HuH-7 (cell line): ENCODE results near the gene THBS2.
"Not testable (repeated sequence)": the region's sequence is repeated elsewhere in the genome, so short reads cannot be mapped to it uniquely, and the experiment has no call there.

Experiments
- DNase-seq: peaks from one replicate; pipeline ENCODE4 v3.0.0; 2011; ENCODE audit warnings: low spot score

The THBS2 gene

DNA sequence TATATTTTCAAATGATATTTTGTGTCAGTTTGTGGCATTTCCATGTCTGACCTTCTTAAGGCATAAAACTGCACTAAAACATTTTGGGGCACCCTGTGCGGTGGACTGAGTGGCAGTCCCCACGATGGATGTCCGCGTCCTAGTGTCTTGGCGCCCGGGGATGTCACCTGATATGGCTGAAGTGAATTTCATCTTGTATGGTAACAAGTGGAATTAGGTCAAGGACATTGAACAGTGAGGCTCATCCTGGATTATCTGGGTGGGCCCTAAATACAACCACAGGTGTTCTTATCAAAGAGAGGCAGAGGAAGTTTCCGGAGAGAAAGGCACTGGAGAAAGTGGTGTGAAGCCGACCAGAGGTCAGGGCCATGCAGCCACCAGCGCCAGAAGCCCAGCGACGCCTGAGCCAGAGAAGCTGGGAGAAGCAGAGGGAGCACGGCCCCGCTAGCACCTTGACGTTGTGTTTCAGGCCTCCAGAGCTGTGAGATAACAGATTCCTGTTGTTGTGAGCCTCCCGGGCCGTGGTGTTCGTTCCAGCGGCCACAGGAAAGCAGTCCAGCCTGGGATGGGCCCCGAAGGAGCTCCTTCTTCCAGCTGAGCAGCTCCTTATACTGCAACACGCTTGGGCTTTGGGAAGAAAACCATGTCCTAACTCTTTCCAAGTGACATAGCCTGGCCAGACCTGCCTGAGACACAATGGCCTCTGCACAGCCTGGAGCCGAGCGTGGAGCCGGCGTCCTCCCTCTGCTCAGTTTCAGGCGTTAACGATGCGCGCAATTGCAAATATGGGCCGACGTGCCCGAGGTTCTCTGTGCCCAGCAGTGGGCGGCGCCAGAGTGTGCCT is 22.5 kb downstream of the THBS2 start:
- DNase-seq, result no peak

DNA sequence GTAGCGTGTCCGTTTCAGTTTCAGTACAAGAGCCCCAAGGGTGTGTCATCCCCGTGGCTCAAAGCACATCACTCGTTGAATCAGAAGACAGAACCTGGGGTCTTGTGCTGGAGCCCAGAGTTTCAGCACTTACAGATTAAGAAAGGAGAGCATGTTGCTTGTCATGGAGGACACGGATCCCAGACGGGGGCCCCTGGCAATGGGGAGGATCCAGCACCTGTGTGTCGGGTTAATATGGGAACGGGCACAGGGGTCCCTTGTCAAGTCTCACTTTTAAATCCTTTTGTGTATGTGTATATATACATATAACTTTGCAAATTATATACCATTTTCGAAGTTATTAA is 23.4 kb downstream of the THBS2 start:
- no peak for DNase-seq

DNA sequence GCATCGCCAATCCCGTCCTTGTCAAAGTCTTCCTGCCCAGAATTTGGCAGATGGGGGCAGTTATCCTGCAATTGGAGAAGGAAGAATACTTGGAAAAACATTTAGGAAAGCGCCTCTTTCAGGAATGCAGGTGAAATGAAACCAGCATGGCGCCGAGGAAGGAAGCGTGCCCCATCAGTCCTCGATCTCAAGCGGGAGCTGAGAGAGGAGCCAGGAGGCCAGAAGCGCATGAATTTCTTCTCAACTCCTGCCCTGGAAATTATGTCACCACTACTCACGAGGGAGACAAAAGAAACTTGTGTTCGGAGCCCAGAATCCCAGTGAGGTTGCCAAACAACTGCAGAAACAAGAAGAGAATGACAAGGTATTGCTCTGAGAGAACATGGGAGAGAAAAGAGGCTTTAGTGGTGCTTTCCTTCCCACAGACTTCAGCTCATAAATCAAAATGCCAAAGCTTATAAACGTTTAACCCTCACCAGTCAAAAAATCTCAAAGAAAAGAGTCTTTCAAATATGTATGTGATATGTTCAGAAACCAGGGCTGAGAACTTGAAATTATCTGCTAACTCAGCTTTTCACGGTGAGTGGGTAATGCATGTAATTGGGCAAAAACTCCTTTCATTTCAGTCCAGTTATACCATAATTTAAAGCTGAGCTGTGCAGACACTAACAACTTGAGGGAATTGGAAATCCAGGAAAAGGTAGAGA is 23.9 kb downstream of the THBS2 start:
- no peak for DNase-seq

DNA sequence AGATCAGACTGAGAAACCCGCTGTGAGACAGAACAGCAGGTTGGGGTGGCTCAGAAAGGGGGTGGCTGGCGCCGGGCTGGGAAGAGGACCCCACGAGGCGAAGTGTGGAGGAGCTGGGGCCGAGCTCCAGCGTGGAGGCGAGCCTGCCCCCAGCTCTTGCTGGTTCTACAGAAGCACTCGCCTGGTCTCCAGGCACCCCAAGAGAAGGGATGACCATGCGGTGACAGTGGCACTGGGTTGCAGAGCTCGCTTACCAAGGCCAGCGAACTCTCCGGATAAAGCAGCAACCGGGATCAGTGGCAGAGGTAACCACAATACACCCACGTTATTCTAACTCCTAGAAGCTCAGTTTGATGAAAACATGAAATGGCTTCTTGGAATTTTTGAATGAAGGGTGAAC is 26.5 kb downstream of the THBS2 start:
- DNase-seq, result no peak

DNA sequence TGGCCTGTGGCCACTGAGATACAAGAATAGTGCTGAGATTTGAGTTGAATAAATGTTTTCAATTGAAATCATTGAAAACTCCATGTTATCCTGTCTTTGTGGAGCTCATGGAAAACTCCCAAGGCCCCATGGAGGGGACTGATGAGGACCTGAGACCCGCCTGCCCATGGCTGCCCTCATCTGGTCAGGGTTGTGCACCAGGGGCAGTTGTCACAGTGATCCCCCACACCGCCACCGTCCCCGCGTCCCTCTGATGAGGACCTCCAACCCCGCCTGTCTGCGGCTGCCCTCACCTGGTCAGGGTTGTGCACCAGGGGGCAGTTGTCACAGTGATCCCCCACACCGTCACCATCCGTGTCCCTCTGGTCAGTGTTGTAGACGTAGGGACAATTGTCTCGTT is 27.8 kb downstream of the THBS2 start:
- DNase-seq, result no peak

DNA sequence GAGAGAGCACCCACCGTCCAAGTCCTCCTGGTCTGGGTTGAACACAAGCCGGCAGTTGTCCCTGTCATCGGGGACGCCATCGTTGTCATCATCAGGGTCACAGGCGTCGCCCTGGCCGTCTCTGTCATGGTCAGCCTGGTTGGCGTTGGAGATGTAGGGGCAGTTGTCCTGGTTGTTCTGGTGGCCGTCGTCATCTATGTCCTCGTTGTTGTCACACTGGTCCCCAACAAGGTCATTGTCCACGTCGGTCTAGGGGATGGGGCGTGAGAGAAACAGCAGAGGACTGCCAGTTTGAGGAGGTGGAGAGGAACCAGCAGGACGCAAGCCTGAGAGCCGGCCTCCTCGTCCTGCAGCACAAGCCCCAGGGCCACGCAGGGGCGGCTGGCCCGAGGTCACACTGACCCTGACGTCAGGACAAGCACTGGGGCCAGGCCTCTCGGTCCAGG is 28.5 kb downstream of the THBS2 start:
- no peak for DNase-seq

DNA sequence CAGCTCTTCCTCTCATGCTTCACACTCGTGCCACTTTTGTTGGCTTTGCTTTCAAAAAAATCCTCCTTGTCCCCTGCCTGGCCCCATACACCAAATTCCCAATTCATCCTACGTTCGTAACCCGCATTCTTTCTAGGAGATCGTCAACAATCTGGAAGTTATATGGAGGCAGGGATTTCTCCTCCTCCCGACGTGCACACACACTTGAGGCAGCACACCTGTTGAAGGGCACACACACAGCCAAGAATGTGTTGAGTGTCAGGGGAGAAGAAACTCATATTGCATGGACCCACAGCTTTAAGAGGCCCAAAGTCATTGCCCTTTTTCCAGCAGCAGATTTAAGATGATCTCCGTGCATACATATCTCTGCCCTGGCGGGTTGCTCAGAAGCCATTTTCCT is 28.9 kb downstream of the THBS2 start:
- DNase-seq, result no peak

DNA sequence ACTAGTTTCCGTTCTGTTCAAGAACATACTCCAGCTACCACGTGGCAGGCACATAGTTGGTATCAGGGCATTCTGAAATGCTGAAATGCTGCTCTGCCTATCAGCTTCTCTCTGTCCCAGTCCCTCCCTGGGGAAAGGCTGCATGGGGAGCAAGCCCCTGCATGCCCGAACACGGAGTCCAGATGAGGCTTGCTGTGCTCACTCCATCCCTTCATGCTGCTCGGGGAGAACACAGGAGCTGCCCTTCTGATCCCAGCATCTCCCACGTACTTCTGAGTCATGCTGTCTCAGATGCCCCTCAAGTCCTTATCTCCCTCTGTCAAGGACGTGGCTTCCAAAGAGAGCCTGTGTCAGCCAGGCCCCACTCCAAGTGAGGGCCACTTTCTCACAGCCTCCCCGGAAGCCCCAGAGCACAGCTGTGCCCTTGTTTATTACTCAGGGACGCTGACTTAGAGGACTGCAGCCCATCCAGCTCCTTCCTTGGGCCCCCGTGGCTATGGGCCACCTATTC is 29.4 kb downstream of the THBS2 start:
- no peak for DNase-seq

DNA sequence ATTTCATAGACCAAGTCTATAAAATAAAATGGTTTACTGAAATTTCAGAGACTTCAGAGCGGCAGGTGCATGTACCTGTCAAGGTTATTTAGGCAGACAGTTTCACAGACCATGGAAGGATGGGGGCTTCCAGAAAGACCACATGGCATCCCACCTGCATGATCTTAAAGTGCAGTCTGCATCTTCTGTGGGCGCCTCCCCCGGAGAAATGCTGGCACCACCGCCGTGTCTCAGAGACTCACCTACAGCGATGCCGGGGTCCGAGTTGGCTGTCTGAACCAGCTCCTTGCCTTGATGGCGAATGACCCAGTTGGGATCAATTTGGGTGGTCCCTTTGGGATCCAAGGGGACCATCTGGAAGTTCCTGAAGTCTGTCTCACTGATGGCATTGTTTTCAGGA is 30.6 kb downstream of the THBS2 start:
- no peak for DNase-seq

DNA sequence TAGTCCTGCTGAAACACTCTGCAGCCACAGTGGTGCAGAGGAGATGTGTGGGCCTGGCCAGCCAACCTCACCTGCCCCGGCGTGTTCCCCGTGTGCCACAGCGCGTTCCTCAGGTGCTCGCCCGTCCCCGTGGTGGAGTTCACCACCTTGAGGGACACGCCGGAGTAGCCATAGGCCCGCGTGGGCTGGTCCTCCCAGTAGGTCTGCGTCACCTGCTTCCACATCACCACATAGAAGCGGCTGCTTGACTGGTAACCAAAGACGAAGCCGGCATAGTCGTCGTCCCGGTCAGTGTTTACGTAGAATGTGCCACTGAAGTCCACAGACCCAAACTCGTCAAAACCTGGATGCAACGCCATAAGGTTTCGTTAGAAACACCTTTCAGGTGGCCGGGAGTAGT is 31.5 kb downstream of the THBS2 start:
- no peak for DNase-seq

DNA sequence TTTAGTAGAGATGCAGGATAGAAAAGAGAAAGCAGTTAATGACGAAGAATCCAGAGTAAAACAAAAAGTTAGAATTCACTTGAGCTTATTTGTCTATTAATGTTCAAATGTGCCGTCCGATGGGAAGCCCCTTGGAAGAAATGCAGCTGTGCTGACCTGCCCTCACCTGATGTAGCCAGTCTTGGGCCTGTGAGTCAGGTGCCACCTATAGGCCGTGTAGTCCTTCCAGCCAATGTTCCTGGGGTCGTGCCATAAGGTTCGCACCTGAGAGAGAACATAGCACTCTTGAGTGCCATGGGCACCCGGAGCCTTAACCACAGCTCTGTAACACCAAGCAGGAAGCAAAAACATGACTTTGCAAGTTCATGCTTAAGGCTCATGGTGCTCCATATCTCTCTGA is 32.4 kb downstream of the THBS2 start:
- DNase-seq, result no peak

DNA sequence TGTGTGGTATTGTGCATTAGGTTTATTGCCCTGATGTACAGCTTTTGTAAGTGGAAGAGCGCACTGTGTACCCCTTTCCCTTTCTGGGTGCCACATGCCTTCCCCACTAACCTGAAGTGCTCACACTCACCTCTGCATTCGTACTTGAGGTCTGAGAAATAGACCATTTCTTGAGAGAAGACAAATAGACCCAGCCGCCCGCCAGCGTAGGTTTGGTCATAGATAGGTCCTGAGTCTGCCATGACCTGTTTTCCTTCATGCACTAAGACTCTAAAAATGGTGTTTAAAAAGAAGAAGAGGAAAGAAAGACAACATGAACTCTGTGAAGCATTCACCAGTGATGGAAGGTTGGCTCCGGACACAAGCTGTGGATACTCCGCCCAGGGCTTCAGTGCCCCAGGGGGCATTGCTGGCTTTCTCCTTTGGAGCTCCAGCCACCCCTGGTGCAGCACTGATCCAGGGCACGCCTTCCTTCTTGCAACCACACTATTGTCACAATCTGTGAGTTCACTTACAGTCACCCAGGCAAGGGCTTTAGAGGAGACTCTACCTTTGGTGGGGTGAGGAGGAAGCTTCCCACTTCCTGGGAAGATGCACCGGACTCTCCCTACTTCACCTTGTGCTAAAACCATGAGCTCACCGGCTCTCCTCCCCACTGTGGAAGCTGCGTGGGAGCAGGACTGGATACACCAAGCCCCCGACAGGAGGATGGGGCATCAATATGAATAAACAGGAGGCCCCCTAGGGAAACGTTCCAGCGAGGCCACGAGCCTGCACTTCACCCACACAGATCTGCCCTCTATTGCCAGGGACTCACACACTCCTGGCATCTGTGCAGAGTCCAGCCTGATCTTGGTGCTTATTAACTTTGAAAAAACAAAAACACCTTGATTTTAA is 33.3 kb downstream of the THBS2 start:
- no peak for DNase-seq

DNA sequence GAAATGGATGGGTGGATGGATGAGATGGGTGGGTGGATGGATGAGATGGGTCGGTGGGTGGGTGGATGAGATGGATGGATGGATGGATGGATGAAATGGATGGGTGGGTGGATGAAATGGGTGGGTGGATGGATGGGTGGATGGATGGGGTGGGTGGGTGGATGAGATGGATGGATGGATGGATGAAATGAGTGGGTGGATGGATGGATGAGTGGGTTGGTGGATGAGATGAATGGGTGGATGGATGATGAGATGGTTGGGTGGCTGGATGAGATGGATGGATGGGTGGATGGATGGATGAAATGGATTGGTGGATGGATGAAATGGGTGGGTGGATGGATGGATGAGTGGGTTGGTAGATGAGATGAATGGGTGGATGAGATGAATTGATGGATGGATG is 35.7 kb downstream of the THBS2 start:
- no peak for DNase-seq

DNA sequence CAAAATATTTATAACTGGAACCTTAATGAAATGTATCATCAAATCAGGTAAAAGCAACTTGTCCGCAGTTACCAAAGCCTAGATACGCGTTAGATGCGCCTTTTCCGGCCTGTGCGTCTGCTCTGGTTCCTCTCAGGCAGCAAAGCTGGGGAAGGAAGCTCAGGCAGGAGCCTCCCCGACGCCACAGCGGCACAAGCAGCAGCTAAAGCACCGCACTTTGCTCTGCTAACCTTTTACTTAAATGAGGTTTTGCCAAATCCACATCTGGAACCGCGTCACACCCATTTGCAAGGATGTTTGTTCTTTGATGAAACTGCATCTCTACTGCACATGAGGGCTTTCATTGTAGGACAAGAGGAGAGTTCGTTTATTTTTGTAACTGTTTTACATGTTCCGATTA is 36.8 kb downstream of the THBS2 start:
- no peak for DNase-seq

DNA sequence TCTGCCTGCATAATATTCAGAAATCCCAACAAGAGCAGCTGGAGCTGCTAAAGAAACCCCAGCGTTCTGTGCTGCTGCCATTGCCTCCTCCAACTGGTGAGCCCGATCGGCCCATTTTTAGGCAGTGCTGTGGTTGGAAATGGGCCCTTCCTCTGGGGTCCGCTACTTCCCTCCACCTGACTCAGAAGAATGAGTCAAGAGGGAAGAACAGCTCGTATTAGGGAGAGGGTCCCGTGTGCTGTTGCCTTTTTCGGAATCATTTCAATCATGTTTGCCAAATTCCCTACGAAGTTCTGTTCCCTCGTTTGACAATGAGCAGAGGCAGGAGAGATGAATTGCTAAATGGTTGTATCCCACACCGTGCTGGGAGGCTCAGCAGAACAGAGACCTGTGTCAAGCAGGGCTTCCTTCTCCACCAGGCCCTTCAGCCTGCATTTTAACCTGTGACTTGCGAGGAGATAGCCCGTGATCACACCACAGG is 38.4 kb downstream of the THBS2 start:
- DNase-seq, result no peak

DNA sequence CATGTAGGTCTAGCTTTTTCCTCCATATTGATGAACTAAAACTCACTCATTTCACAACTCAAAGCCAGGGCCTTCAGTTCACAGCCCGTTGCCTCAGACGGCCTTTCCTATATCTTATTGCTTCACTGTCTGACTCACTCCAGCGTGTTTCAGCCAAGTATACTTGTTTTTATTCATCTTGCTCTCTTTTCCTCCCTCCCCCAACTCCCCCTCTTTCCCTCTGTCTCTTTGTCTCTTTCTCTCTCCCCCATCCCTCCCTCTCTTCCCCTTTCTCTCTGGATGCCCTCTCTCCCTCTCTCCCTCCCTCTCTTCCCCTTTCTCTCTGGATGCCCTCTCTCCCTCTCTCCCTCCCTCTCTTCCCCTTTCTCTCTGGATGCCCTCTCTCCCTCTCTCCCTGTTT is 38.9 kb downstream of the THBS2 start:
- DNase-seq, result not testable (repeated sequence)

DNA sequence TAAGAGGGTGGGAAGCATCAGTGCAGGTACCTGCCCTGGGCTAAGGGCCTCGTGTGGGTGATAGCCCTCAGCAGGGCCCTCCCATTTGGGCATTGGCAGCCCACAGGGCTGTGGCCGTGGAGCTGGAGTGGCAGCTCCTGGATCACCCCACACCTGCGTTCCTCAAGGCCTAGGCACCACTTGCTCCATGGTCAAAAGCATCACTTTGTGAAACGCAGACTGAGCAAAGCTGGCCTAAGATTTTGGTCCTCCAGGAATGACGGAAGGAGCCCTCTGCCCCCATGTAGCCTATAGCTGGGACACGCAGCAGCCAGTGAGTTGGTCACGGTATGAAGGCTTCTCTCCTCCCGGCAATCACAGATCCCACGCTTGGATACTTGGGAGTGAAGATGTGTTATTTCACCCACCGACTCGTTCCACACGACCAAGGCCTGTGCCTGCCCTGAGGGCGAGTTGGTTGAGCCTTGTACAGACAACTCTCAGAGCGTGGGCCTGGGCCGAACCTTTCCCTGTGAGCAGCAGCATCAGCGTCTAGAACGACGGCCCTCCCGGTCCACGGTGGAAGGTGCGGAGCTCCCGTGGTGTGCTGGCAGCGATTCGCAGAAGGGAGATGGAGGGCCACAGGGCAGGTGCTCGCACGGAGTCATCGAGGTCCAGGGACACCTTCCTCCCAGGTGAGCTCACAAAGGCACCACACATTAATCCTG is 39.7 kb downstream of the THBS2 start:
- DNase-seq, result no peak

DNA sequence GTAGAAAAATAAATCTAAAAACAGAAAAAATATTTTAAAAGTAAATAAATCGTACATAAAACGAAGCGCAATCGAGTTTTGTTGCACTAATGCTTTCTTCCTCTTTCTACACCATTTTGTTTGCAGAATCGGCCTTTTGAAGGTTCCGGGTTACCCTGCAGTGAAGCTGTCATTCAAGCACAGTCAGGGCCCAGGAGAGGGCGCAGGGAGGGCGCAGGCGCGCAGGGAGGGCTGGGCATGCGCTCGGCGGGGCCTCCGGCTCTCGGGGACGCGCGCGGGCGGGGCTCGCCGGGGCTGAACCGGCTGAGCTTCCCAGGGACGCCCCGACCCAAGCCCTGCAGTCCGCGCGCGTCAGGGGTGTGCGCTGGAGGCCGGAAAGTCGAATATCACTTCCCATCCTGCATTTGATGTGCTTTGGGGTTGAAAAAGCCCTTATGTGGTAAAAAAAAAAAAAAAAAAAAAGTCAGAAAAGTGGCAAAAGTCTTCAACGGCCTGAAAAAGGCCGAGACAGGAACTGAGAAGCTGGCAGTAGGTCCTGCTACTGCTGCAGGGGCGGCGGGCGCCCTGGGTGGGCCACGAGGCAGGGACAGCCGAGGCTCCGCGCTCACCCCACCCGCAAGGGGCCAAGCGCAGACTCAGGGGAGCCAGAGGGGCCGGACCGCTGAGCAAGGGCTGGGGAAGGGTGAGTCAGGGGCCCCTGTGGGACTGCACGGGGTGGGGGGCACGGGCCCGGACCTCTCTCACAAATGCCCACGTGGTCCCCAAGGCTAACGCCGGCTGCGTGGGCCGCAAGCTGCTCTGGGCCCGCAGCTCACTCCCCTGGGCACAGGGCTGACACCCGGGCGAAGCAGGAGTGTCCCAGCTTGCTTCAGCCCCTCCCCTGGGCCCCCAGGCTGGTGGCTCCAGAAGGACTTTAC is 40.5 kb downstream of the THBS2 start:
- peak; percentile 96 for DNase-seq

DNA sequence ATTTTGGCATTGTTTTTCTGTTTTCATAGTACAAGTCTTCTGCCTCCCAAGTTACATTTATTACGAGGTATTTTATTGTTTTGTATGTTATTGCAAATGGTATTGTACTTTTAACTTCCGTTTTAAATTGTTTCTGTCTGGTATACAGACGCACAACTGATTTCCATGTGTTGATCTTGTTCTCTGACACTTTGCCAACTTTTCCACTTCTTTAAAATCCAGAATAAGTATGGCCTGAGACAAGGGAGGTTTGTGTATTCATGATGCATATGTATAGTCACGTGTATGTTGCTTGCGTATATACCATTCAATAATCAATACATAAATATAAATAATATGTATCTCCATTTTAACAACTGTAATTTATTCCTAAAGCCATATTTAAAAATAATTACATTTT is 41.2 kb downstream of the THBS2 start:
- no peak for DNase-seq

DNA sequence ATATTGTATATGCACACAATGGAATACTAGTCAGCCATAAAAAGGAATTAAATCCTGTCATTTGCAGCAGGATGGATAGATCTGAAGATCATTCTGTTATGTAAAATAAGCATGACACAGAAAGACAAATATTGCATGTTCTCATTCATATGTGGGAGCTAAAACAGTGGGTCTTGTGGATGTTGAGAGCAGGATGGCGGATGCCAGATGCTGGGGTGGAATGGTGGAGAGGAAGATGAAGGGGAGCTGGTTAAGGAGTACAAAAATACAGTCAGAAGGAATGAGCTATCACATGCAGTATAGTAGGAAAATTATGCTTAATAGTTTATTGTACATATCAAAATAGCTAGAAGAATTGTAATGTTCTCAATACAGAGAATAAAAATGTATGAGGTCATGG is 41.8 kb downstream of the THBS2 start:
- no peak for DNase-seq

DNA sequence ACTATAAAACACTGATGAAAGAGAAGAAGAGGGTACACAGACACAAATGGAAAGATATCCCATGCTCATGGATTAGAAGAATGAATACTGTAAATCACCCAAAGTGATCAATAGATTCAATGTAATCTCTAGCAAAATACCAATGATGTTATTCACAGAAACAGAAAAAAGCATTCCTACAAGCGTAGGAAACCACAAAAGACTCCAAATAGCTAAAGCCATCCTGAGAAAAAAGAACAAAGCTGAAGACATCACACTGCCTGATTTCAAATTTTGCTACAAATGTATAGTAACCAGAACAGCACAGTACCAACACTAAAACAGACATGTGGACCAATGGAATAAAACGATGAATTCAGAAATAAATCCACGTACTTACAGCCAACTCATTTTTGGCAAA is 43.0 kb downstream of the THBS2 start:
- DNase-seq, result no peak
